ENCODE results near the gene SORCS2.

SORCS2 gene

DNA sequence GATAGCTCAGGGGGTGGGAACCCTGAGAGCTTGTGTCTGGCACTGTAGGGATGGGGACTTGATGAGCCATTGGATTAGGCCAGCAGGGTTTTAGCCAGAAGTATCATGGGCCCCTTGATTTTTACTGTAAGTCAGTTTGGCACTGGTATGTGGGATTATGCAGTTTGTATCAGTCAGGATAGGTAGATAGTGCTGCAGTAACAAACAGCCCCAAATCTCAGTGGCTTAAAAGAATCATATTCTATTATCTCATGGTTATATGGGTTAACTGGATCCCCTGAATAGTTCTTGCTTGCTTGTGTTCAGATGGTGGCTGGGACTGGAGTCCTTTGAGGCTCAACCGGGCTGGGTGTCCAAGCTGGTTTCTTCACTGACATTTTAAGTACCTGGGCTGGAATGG lies 56.5 kb downstream of the SORCS2 start:
- no peaks in the 10 kb centered on the region for H3K4me1 ChIP-seq (ENCODE audit: insufficient read depth, low read length)
- TF ChIP-seq, protein P1, sequence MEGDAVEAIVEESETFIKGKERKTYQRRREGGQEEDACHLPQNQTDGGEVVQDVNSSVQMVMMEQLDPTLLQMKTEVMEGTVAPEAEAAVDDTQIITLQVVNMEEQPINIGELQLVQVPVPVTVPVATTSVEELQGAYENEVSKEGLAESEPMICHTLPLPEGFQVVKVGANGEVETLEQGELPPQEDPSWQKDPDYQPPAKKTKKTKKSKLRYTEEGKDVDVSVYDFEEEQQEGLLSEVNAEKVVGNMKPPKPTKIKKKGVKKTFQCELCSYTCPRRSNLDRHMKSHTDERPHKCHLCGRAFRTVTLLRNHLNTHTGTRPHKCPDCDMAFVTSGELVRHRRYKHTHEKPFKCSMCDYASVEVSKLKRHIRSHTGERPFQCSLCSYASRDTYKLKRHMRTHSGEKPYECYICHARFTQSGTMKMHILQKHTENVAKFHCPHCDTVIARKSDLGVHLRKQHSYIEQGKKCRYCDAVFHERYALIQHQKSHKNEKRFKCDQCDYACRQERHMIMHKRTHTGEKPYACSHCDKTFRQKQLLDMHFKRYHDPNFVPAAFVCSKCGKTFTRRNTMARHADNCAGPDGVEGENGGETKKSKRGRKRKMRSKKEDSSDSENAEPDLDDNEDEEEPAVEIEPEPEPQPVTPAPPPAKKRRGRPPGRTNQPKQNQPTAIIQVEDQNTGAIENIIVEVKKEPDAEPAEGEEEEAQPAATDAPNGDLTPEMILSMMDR (IDR thresholded peaks at IDR 0.05; ENCODE audit: borderline replicate concordance, extremely low read depth, low read length, poor library complexity, severe bottlenecking) = no peak
- no peak for TF ChIP-seq EZH2 (IDR thresholded peaks at IDR 0.05; ENCODE audit: borderline replicate concordance, low read depth, low read length, severe bottlenecking)
- DNase-seq (no peak), ATAC-seq (ENCODE audit: insufficient read depth, low read depth) (no peak)
- no peak overlapping the region for H3K27ac ChIP-seq (ENCODE audit: low read length)
- no peak overlapping the region for H3K9ac ChIP-seq (ENCODE audit: low read depth, low read length)
- peaks cover 3% of the 10 kb centered on the region for H3K27me3 ChIP-seq (ENCODE audit: insufficient read depth, low read length, poor library complexity)
- no peak overlapping the region for H3K4me3 ChIP-seq (ENCODE audit: low read depth in 1 of 2, low read length in 2 of 2)
- H2AFZ ChIP-seq (ENCODE audit: low read depth, low read length) = no peak overlapping the region
- no peaks in the 10 kb centered on the region for H4K20me1 ChIP-seq (ENCODE audit: insufficient read depth, low read length)
- no peak overlapping the region for H3K4me2 ChIP-seq (ENCODE audit: insufficient read depth, low read length)
- no peaks in the 10 kb centered on the region for H3K9me3 ChIP-seq (ENCODE audit: insufficient read depth, low read length, severe bottlenecking)
- H3K36me3 ChIP-seq (ENCODE audit: insufficient read depth, low read length) = no peaks in the 10 kb centered on the region
- no peaks in the 10 kb centered on the region for H3K79me2 ChIP-seq (ENCODE audit: insufficient read depth, low read length)

DNA sequence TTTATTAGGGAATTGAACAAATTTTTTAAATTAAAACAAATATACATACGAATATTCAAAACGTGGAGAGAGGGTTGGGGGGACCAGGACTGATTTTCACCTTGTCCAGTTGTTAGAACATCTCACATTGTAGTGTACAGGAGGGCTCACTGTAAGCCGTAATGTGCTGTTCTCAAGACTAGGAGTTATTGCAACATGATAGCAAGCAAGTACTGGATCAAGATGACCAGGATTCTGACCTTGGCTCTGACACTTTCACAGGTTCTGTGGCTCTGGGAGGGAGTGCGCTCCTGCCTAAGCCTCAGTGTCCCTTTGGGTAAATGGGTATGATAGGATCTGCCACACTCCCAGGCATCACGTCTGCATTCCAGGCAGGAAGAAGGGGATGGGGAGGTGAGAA lies 59.0 kb downstream of the SORCS2 start:
- no peak overlapping the region for H3K4me2 ChIP-seq (ENCODE audit: insufficient read depth, low read length)
- H4K20me1 ChIP-seq (ENCODE audit: insufficient read depth, low read length) = no peaks in the 10 kb centered on the region
- H3K79me2 ChIP-seq (ENCODE audit: insufficient read depth, low read length) = no peaks in the 10 kb centered on the region
- no peaks in the 10 kb centered on the region for H3K9me3 ChIP-seq (ENCODE audit: insufficient read depth, low read length, severe bottlenecking)
- H3K4me1 ChIP-seq (ENCODE audit: insufficient read depth, low read length) = no peaks in the 10 kb centered on the region
- no peak overlapping the region for H3K27ac ChIP-seq (ENCODE audit: low read length)
- H3K9ac ChIP-seq (ENCODE audit: low read depth, low read length) = no peak overlapping the region
- H3K4me3 ChIP-seq (ENCODE audit: low read depth in 1 of 2, low read length in 2 of 2) = no peak overlapping the region
- DNase-seq (no peak), ATAC-seq (ENCODE audit: insufficient read depth, low read depth) (no peak)
- peaks cover 3% of the 10 kb centered on the region for H3K27me3 ChIP-seq (ENCODE audit: insufficient read depth, low read length, poor library complexity)
- no peak overlapping the region for H2AFZ ChIP-seq (ENCODE audit: low read depth, low read length)
- H3K36me3 ChIP-seq (ENCODE audit: insufficient read depth, low read length) = no peaks in the 10 kb centered on the region
- TF ChIP-seq, protein P1 (IDR thresholded peaks at IDR 0.05; ENCODE audit: borderline replicate concordance, extremely low read depth, low read length, poor library complexity, severe bottlenecking) = no peak
- TF ChIP-seq EZH2 (IDR thresholded peaks at IDR 0.05; ENCODE audit: borderline replicate concordance, low read depth, low read length, severe bottlenecking) = no peak

DNA sequence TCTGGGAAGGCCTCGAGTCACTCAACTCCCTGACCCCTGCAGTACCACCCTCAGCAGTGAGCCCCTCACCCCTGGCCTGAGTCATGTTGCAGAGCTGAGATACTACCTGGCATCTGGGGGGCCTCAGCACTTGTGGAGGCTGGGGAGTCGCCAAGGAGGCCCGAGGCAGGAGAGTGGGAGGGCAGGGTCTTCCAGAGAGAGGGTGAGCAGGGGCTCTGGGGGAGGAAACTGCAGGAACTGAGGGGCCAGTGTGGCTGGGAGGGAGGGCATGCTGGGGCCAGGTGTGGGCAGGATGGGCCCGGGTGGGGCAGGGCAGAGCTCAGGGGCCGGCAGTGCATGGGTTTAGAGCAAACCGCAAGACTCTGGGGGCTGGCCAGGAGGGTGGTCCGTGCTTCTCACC lies 59.7 kb downstream of the SORCS2 start:
- no peak for TF ChIP-seq EZH2 (IDR thresholded peaks at IDR 0.05; ENCODE audit: borderline replicate concordance, low read depth, low read length, severe bottlenecking)
- TF ChIP-seq, protein P1 (IDR thresholded peaks at IDR 0.05; ENCODE audit: borderline replicate concordance, extremely low read depth, low read length, poor library complexity, severe bottlenecking) = no peak
- ATAC-seq (ENCODE audit: insufficient read depth, low read depth) = no peak
- H3K4me1 ChIP-seq (ENCODE audit: insufficient read depth, low read length) = no peaks in the 10 kb centered on the region
- no peak overlapping the region for H3K9ac ChIP-seq (ENCODE audit: low read depth, low read length)
- H4K20me1 ChIP-seq (ENCODE audit: insufficient read depth, low read length) = no peaks in the 10 kb centered on the region
- H3K4me2 ChIP-seq (ENCODE audit: insufficient read depth, low read length) = no peak overlapping the region
- no peak overlapping the region for H2AFZ ChIP-seq (ENCODE audit: low read depth, low read length)
- no peak overlapping the region for H3K4me3 ChIP-seq (ENCODE audit: low read depth in 1 of 2, low read length in 2 of 2)
- no peaks in the 10 kb centered on the region for H3K36me3 ChIP-seq (ENCODE audit: insufficient read depth, low read length)
- DNase-seq = no peak
- no peak overlapping the region for H3K27ac ChIP-seq (ENCODE audit: low read length)
- no peaks in the 10 kb centered on the region for H3K79me2 ChIP-seq (ENCODE audit: insufficient read depth, low read length)
- no peaks in the 10 kb centered on the region for H3K9me3 ChIP-seq (ENCODE audit: insufficient read depth, low read length, severe bottlenecking)
- peaks cover 3% of the 10 kb centered on the region for H3K27me3 ChIP-seq (ENCODE audit: insufficient read depth, low read length, poor library complexity)
